Stomach (tissue), 4 donors: Measurements from ENCODE around the gene TMEM119.

ENCODE experiments used
- EP300 ChIP-seq: sonication (generic); formaldehyde crosslinking; IDR thresholded peaks from one replicate; pipeline ENCODE4 v1.6.1; 2017; ENCODE audit warnings: antibody characterized with exemption
- POLR2AphosphoS5 ChIP-seq, 3 donors: sonication (generic); formaldehyde crosslinking; IDR thresholded peaks; one replicate each; pipeline ENCODE4 v1.6.1; 2016; ENCODE audit warnings: antibody characterized with exemption in 3 of 3

- TF ChIP-seq EP300 (no peak), POLR2AphosphoS5 (IDR thresholded peaks at IDR 0.05) (no peak)
Observed at GRCh38 chr12:108542320-108542719, 55.6 kb downstream of the TMEM119 start.
